Karpas-422 (cell line): ENCODE data around the gene GALNT12. TPM values are rescaled to one million over a fixed set of nuclear protein-coding genes. Genes with fewer than 3 reads are reported as not detected.

ENCODE experiments used
- DNase-seq: peaks from one replicate; pipeline ENCODE4 v3.0.0-alpha.2; 2015
- H2AFZ ChIP-seq: fragments of 200-600 bp; sonication (generic); 2 replicates; pipeline ENCODE4 v1.6.1; 2014; ENCODE audit warnings: antibody characterized with exemption, low read length, mixed read lengths
- H3K27ac ChIP-seq: fragments of 200-600 bp; sonication (generic); 2 replicates; pipeline ENCODE4 v1.5.1; 2014; ENCODE audit warnings: mild to moderate bottlenecking, low read length, moderate library complexity
- H3K27me3 ChIP-seq: fragments of 200-600 bp; sonication (generic); 2 replicates; pipeline ENCODE4 v1.6.1; 2014; ENCODE audit warnings: low read length, mixed read lengths
- H3K36me3 ChIP-seq: fragments of 200-600 bp; sonication (generic); 2 replicates; pipeline ENCODE4 v1.6.1; 2014; ENCODE audit warnings: low read length, mixed read lengths; ENCODE audit not compliant: insufficient read depth
- H3K4me1 ChIP-seq: fragments of 200-600 bp; sonication (generic); 2 replicates; pipeline ENCODE4 v1.6.1; 2014; ENCODE audit warnings: mild to moderate bottlenecking, low read length, mixed read lengths
- H3K4me2 ChIP-seq: fragments of 200-600 bp; sonication (generic); 2 replicates; pipeline ENCODE4 v1.6.1; 2014; ENCODE audit warnings: low read length, low read depth, mild to moderate bottlenecking; ENCODE audit not compliant: poor library complexity, severe bottlenecking
- H3K4me3 ChIP-seq: fragments of 200-600 bp; sonication (generic); 2 replicates; pipeline ENCODE4 v1.5.1; 2014; ENCODE audit warnings: mild to moderate bottlenecking, antibody characterized with exemption, low read length, mixed read lengths
- H3K79me2 ChIP-seq: fragments of 200-600 bp; sonication (generic); 2 replicates; pipeline ENCODE4 v1.6.1; 2014; ENCODE audit warnings: mild to moderate bottlenecking, low read length, mixed read lengths
- H3K9ac ChIP-seq: fragments of 200-600 bp; sonication (generic); 2 replicates; pipeline ENCODE4 v1.6.0; 2014; ENCODE audit warnings: low read length
- H3K9me2 ChIP-seq: fragments of 200-600 bp; sonication (generic), shearing (Covaris generic); replicated peaks from 2 replicates; pipeline ENCODE4 v1.6.0; 2014; ENCODE audit warnings: mild to moderate bottlenecking, low read length, moderate library complexity; ENCODE audit not compliant: insufficient read depth
- H3K9me3 ChIP-seq: fragments of 300-700, 200-600 bp; sonication (generic); 2 replicates; pipeline ENCODE4 v1.6.1; 2014; ENCODE audit warnings: low read length, mixed read lengths
- H4K20me1 ChIP-seq: fragments of 200-600 bp; sonication (generic); 2 replicates; pipeline ENCODE4 v1.6.1; 2014; ENCODE audit warnings: mild to moderate bottlenecking, antibody characterized with exemption, low read length, low read depth; ENCODE audit not compliant: insufficient read depth
- total RNA-seq: library from RNA; depleted of rRNA; stranded (reverse); fragments of >200 nt; shearing (Covaris generic); gene quantifications from 2 replicates; pipeline ENCODE4 v1.2.3, GENCODE V29; 2014; ENCODE audit warnings: low replicate concordance

Gene GALNT12
- total RNA-seq, 1 experiment from 2014 or later: 14.9 TPM

DNA sequence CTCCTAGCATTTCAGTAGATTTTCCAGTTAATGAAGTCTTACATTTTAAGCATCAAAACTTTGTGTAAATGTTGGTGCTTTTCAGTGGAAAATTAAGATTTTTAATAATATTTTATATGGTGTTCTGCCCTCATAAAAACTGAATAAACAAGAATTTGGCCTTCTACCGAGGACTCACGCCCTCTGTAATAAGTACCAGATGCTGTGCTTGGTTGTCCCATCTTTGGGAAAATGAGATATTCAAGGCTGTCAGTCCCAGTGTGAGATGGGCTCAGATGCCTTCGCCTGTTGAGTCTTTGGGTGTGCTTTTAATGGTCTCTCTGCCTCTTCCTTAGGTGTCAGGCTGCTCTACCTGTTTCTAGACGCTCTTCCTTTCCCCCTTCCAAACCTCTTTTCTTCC lies 28.7 kb downstream of the GALNT12 start:
- no peak overlapping the region for H2AFZ ChIP-seq

GRCh38 chr9:98837516-98837915 lies 30.0 kb downstream of the GALNT12 start:
- no peaks in the 10 kb centered on the region for H3K9me3 ChIP-seq
- H3K9me2 ChIP-seq: no peaks in the 10 kb centered on the region
- H3K27ac ChIP-seq: no peak overlapping the region
- H3K4me3 ChIP-seq: no peak overlapping the region
- no peak overlapping the region for H2AFZ ChIP-seq
- H3K79me2 ChIP-seq: no peaks in the 10 kb centered on the region
- no peak for DNase-seq
- H4K20me1 ChIP-seq: no peaks in the 10 kb centered on the region
- H3K36me3 ChIP-seq: no peaks in the 10 kb centered on the region
- H3K9ac ChIP-seq: no peak overlapping the region
- H3K27me3 ChIP-seq: no peaks in the 10 kb centered on the region
- H3K4me1 ChIP-seq: peaks cover 8% of the 10 kb centered on the region; the same call in 1 of the 2 replicates
- no peak overlapping the region for H3K4me2 ChIP-seq

More for the DNA sequence above, 28.7 kb downstream of the GALNT12 start:
- no peak for DNase-seq
- H3K9ac ChIP-seq: no peak overlapping the region
- no peaks in the 10 kb centered on the region for H3K27me3 ChIP-seq
- H3K4me3 ChIP-seq: no peak overlapping the region
- no peaks in the 10 kb centered on the region for H3K79me2 ChIP-seq
- no peaks in the 10 kb centered on the region for H3K9me2 ChIP-seq
- no peaks in the 10 kb centered on the region for H3K9me3 ChIP-seq
- H3K36me3 ChIP-seq: no peaks in the 10 kb centered on the region
- H3K4me1 ChIP-seq: peaks cover 8% of the 10 kb centered on the region; the same call in 1 of the 2 replicates
- no peaks in the 10 kb centered on the region for H4K20me1 ChIP-seq
- H3K4me2 ChIP-seq: no peak overlapping the region
- H3K27ac ChIP-seq: no peak overlapping the region

- Histone ChIP-seq H3K27me3 (no peaks in the 10 kb centered on the region), H3K9ac (no peak overlapping the region), H3K27ac (no peak overlapping the region), H3K9me3 (no peaks in the 10 kb centered on the region), H3K9me2 (no peaks in the 10 kb centered on the region), H2AFZ (no peak overlapping the region), H4K20me1 (no peaks in the 10 kb centered on the region), H3K4me1 (peaks cover 8% of the 10 kb centered on the region; the same call in 1 of the 2 replicates), H3K36me3 (no peaks in the 10 kb centered on the region), H3K4me3 (no peak overlapping the region), H3K4me2 (no peak overlapping the region), H3K79me2 (no peaks in the 10 kb centered on the region)
- DNase-seq: no peak
Observed at GRCh38 chr9:98838155-98838867, 30.8 kb downstream of the GALNT12 start.

- H3K4me3 ChIP-seq: no peak overlapping the region
- H3K79me2 ChIP-seq: no peaks in the 10 kb centered on the region
- no peak overlapping the region for H2AFZ ChIP-seq
- H3K9me2 ChIP-seq: no peaks in the 10 kb centered on the region
- no peak overlapping the region for H3K4me2 ChIP-seq
- no peak overlapping the region for H3K9ac ChIP-seq
- DNase-seq: no peak
- no peak overlapping the region for H3K27ac ChIP-seq
- H4K20me1 ChIP-seq: no peaks in the 10 kb centered on the region
- no peaks in the 10 kb centered on the region for H3K9me3 ChIP-seq
- peaks cover 8% of the 10 kb centered on the region; the same call in 1 of the 2 replicates for H3K4me1 ChIP-seq
- no peaks in the 10 kb centered on the region for H3K36me3 ChIP-seq
- no peaks in the 10 kb centered on the region for H3K27me3 ChIP-seq
Observed at GRCh38 chr9:98838868-98839565, 31.5 kb downstream of the GALNT12 start.

DNA sequence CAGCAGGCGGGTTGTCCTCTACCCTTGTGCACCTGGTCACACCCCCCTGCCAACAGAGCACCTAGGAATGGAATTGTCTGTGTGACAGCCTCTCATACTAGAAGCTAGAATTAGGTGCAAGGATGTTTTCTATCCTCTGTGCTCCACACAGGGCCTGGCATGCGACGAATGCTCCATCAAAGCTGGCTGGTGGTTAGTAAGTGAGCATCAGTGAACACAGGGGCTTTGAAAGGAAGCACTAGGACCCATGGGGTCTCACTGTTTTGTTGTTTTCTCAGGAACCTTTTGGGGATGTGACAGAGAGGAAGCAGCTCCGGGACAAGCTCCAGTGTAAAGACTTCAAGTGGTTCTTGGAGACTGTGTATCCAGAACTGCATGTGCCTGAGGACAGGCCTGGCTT lies 32.3 kb downstream of the GALNT12 start:
- no peaks in the 10 kb centered on the region for H3K36me3 ChIP-seq
- no peak overlapping the region for H3K4me3 ChIP-seq
- H3K79me2 ChIP-seq: no peaks in the 10 kb centered on the region
- H3K27me3 ChIP-seq: no peaks in the 10 kb centered on the region
- no peak overlapping the region for H3K4me2 ChIP-seq
- peaks cover 8% of the 10 kb centered on the region; the same call in 1 of the 2 replicates for H3K4me1 ChIP-seq
- no peak overlapping the region for H3K27ac ChIP-seq
- H4K20me1 ChIP-seq: no peaks in the 10 kb centered on the region
- no peaks in the 10 kb centered on the region for H3K9me3 ChIP-seq
- DNase-seq: no peak
- no peak overlapping the region for H3K9ac ChIP-seq
- no peaks in the 10 kb centered on the region for H3K9me2 ChIP-seq
- H2AFZ ChIP-seq: no peak overlapping the region

DNA sequence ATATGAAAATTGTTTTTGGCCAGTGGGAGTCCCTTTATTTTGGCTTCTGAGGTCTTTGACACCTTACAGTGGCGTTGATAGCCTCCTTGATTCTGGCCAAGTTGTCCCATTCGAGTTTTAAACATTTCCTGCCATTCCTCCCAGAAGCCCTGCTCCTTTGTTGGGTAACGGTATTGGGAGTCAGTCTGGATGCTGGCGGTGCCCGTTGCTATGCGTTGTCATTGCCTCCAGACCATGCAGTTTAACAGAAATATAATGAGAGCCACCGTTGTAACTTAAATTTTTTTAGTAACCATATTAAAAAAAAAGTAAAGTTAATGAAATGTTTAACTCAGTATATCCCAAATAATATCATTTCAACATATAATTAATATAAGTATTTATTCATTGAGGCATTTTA lies 35.0 kb downstream of the GALNT12 start:
- H3K9me2 ChIP-seq: no peaks in the 10 kb centered on the region
- no peaks in the 10 kb centered on the region for H3K9me3 ChIP-seq
- H3K36me3 ChIP-seq: no peaks in the 10 kb centered on the region
- H3K79me2 ChIP-seq: no peaks in the 10 kb centered on the region
- H3K4me3 ChIP-seq: no peak overlapping the region
- H2AFZ ChIP-seq: no peak overlapping the region
- no peak for DNase-seq
- no peak overlapping the region for H3K4me2 ChIP-seq
- peaks cover 5% of the 10 kb centered on the region; the same call in 1 of the 2 replicates for H3K4me1 ChIP-seq
- H3K27me3 ChIP-seq: no peaks in the 10 kb centered on the region
- no peaks in the 10 kb centered on the region for H4K20me1 ChIP-seq
- H3K9ac ChIP-seq: no peak overlapping the region
- no peak overlapping the region for H3K27ac ChIP-seq

DNA sequence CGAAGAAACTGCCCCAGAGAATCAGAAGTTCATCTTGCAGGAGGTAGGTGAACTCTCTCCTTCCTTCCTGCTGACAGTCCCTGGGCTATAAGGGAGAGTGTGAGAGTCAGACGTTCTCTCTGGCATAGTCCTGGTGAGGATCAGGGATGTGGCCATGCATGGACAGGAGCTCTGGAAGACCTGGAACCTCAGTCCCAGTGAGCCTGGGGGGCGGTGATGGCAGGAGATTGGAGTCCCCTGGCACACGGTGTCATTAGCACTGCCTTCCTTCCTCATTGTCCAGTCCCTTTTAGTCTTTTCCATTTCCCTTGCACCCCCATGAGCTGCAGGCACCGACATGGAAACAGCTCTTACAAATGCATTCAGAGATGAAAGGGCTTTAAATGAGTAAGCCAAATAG lies 38.6 kb downstream of the GALNT12 start:
- no peak for DNase-seq
- no peaks in the 10 kb centered on the region for H3K4me1 ChIP-seq
- no peaks in the 10 kb centered on the region for H4K20me1 ChIP-seq
- no peak overlapping the region for H3K9ac ChIP-seq
- no peak overlapping the region for H3K4me2 ChIP-seq
- no peak overlapping the region for H3K27ac ChIP-seq
- no peaks in the 10 kb centered on the region for H3K36me3 ChIP-seq
- H3K79me2 ChIP-seq: no peaks in the 10 kb centered on the region
- H3K9me2 ChIP-seq: no peaks in the 10 kb centered on the region
- H3K4me3 ChIP-seq: no peak overlapping the region
- no peaks in the 10 kb centered on the region for H3K27me3 ChIP-seq
- H2AFZ ChIP-seq: no peak overlapping the region
- H3K9me3 ChIP-seq: no peaks in the 10 kb centered on the region

DNA sequence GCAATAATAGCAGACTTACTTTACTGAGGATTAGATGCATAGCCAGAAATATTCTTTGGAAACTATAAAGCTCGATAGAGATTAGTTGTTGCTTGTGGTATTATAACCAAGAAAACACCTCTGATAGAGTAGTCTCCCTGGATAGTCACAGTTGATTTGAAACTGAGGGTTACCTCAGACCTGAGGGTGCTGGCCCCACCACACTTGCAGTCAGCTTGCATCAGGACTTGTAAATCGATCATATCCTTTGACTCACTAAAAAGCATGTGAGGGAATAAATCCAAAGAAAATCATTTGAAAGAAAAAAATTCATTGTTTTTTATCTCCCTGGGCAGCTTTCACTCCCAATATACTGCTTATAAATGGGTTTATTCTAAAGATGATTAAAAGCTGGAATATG lies 39.4 kb downstream of the GALNT12 start:
- Histone ChIP-seq H3K9me3 (no peaks in the 10 kb centered on the region), H3K27ac (no peak overlapping the region), H3K9ac (no peak overlapping the region)

More for the DNA sequence above, 39.4 kb downstream of the GALNT12 start:
- DNase-seq: no peak
- Histone ChIP-seq H3K4me1 (peaks cover 5% of the 10 kb centered on the region; the same call in 1 of the 2 replicates), H3K9me2 (no peaks in the 10 kb centered on the region), H3K27me3 (no peaks in the 10 kb centered on the region), H4K20me1 (no peaks in the 10 kb centered on the region), H2AFZ (no peak overlapping the region), H3K36me3 (no peaks in the 10 kb centered on the region), H3K4me2 (no peak overlapping the region), H3K79me2 (no peaks in the 10 kb centered on the region), H3K4me3 (no peak overlapping the region)
